GM18526 (cell line): ENCODE data around the gene ZDHHC14.

Experiments used
- POLR2A ChIP-seq: IDR thresholded peaks from 3 replicates; pipeline ENCODE4 v1.6.1; 2011; ENCODE audit not compliant: insufficient read length; ENCODE audit errors: extremely low read depth

Gene ZDHHC14

DNA sequence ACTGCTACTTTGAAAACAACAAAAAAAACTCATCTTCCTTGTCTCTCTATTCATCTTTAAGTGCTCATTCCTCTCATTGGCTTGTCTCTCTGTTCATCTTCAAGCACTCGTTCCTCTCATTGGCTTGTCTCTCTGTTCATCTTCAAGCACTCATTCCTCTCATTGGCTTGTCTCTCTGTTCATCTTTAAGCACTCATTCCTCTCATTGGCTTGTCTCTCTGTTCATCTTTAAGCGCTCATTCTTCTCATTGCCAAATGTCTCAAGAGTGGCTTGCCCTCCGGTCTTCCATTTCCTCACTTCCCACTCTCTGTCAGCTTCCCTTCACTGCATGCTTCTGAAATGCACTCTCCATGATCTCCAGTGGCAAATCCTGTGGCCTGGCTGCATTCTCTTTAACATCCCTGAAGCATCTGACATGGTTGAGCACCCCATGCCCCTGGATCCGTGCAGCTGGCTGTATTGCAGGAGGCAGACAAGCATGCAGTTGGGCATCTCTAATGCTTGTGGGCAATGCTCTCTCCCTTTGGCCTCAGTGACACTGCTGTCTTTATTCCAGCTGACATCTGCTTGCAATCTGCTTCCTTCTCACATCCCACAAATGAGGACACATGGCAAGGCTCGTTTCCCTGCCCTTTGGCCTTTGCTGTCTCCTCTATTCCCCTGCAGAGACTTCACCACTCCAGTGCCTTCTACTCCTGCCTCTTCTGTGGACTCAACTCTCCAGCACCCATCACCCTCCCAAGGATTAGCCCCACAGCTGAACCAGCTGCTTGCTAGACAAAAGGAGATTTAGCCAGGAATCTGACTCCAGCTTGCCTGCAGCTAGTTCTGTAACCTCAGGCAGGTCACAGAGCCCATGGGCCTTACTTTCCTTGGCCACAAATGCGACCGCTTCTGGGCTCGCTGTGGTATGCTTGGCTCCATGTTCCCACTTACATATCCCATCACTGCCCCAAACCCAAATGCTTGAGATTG is 298.9 kb downstream of the ZDHHC14 start:
- TF ChIP-seq POLR2A = no peak

DNA sequence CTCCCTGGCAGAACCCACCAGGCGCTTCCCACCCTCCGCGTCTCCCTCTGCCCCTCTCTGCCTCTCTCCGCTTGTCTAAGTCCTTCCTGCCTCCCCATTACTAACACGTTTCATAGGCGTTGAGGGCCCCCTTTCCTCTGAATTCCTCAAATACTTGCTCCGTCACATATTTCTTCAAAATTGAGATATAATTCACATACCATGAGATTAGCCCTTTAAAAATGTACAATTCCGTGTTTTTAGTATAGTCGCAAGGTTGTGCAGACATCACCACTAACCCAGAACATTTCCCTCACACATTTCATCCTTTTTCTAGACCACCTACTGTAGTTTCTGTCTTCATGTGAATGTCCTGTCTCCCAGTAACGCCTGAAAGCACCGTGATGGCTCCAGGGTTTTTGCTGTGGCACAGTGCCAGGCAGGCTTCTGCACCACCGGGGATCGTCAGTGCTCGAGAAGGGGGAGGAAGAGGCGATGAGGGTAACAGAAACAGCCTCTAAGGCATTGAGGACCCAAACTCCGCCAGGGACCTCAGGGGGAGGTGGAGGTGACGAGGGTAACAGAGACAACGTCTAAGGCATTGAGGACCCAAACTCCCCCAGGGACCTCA is 300.2 kb downstream of the ZDHHC14 start:
- no peak for TF ChIP-seq POLR2A

DNA sequence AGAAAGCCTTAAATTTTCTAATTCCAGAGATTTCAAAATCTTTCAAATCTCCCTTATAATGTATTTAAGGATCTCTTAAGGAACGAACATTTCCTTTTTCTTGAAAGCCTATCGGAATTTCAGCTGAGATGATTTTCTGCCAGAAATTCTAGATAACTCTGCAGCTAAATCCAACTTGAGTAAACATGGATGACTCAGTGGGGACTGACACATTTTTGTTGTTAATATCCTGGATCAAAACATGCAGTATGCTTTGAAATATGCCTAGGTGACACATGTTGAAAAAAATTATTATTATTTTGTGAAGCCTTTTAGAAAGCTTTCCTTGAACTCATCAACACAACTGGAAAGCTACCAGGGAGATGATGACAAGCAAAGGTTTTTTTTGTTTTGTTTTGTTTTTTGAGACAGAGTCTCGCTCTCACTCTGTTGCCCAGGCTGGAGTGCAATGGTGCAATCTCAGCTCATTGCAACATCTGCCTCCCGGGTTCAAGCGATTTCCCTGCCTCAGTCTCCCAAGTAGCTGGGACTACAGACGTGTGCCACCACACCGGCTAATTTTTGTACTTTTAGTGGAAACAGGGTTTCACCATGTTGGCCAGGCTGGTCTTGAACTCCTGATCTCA is 302.0 kb downstream of the ZDHHC14 start:
- no peak for TF ChIP-seq POLR2A

DNA sequence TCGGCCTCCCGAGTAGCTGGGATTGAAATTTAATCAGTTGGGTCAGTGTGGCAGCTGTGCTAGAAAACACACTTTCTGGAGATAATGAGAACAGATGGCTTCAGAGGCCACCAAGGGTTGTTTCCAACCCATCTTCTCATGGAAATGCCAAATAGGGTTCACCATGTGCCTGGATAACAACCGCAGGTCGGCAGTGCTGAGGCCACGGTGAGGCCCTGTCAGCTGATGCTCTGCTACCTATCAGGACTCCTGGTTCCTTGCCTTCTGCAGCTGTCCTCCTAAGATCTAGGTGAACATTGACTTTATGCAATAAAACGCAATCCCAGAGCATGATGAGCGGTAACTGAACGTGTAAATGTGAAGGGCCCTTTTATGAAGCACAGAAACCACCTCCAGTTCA is 302.7 kb downstream of the ZDHHC14 start:
- no peak for TF ChIP-seq POLR2A

DNA sequence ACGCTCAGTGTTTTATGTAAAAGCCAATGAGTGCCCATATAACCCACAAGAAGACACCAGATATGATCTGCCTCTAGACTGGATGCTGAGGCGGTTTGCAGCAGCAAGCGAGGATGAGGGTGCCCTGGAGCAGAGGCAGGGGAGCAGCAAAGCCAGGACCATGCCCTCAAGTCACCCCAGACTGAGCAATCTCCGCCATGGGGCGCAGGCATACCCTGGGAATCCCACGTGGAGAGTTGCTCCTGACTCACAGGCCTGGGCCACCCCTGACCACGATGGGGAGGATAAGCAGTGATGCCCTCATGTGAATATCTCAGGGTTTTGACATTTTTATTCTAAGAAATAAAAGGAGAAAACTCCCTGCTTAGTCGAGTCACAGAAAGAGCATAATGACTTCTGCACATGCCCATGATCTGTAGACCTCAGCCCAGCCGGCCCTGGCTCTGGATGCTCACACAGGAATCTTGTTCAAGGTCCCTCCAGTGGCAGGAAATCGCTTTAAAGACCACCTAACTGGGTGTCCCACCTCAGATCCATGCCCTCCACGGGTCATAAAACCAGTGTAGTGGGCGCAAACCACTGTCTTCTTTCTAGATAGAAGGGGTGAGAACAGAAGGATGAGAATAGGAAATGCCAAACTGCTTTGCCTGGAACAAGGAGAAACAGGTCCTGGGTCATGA is 303.8 kb downstream of the ZDHHC14 start:
- TF ChIP-seq POLR2A = no peak

DNA sequence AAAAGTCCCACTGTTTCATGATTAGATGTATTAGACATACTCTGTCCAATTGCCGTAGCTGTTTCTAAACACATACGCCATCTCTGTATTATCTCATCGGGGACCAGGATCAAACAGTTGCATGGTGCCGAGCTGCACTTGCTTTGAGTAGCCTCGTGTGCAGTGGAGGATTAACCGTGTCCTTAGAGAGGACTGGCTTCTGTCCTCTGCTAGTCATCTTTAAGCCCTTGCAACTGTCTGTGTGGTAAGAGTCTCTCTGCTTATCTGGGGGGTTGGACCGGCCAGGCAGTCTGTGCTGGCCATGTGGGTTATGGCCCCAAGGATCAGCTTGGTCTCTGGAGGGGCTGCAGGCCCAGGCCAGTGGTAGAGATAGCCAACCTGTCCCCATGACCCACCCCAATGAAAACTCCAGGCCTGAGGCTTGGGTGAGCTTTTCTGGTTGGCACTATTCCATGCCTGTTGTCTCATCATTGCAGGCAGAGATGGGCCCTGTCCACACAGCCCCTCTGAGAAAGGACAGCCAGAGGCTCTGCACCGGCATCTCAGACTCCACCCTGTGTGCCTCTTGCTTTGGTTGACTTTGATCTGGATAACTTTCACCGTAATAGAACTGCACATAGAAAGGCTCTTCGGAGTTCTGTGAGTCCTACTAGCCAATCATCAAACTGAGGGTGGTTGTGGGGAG is 304.7 kb downstream of the ZDHHC14 start:
- no peak for TF ChIP-seq POLR2A

DNA sequence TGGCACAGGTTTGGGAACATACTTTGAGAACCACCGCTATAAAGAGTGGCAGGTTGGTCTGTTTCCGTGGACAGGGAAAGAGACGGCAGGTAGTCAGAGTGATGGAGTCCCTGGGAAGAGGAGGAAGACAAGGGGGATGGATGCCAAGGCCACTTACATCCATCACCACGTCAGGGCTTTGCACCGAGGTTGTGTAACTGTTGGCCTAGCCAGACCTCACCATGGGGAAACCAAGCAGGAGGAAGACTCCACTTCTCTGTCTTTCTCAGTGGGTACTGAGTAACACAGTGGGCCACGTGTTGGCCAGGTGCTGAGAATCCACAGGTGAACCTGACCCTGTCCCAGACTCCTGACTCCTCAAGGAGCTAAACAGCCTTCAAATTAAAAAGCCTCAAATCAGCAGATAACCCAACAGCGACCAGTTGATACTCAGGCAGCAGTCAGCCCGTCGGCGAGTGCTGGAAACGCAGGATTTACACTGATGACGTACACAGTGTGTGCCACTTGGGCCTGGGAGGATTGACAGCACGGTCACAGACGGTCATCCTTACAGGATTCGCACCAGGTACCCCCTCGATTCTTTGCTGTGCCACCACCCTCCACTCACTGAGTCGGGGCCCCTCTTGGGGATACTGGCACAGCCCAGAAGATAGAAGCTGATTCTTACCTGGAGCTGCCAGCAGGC is 307.4 kb downstream of the ZDHHC14 start:
- TF ChIP-seq POLR2A = no peak

DNA sequence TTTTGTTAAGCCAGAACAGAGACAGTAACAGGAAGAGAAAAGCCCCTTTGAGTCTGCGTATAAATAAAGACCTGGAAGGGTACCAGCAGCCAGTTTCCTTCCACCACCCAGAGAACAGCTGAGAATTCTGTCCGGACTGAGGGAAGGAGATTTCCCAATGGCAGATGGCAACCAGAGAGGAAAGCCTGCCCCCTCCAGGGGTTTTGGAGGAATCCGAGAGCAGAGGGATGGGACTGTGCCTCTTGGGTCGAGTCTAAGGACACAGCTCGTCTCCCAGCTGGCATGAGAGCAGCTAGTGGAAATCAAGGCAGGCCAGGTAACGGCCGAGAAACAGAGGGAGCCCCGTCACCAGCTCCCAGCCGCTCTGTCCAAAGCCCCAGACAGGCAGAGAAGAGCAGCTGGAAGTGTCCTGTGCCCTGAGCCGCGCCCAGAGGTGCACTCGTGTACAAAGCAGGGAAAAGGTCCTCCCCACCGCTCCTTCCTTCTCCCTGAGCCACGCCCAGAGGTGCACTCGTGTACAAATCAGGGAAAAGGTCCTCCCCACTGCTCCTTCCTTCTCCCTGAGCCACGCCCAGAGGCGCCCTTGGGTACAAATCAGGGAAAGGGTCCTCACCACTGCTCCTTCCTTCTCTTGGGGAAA is 308.1 kb downstream of the ZDHHC14 start:
- TF ChIP-seq POLR2A = no peak

DNA sequence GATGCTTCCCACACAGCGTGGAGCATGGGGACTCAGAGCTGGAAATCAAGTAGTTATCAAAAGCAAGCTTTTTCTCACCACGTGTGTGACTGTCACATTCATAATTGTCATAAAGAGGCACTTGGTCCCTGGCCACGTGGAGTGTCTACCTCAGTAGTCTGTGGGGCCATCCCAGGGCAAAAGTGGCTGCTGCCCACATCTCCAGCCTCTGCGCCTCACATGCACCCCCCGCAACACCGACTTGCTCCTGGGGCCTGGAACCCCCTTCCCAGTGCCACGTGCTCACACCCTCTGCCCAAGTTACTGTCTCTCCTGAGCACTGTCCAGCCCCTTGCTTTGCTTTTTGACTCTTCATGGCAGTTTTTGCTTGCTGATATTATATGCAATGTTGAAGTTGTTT is 308.9 kb downstream of the ZDHHC14 start:
- no peak for TF ChIP-seq POLR2A

DNA sequence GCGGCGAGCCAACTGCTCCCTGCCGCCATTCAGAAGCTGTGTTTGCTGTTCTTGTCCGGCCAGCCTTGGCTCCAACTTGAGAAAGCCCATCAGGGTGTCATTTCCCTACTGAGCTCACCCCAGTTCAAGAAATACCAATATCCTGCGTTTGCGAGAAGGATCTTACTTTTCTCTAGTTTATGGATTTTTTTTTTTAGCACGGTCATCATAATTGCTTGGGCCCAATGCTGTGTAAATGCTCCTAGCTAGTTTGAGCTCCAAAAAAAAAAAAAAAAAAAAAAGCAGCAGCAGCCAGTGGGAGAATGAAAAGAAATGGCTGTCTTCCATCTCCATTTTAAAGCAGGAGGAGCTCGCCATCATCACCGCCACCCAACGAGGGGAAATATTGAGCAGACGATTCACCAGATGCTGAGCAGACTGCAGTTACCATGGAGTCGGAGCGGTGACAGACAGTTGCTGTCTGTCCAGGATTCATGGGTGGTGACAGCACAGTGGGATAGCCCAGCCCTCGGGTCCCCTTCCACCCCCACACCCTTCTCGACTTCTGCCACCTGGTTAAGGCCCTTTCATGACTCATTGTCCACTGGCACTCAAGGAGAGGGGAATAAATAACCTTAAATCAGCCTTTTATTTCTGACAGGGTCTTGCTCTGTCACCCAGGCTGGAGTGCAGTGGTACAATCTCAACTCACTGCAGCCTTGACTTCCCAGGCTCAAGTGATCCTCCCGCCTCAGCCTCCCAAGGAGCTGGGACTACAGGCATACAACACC is 309.6 kb downstream of the ZDHHC14 start:
- TF ChIP-seq POLR2A = no peak

DNA sequence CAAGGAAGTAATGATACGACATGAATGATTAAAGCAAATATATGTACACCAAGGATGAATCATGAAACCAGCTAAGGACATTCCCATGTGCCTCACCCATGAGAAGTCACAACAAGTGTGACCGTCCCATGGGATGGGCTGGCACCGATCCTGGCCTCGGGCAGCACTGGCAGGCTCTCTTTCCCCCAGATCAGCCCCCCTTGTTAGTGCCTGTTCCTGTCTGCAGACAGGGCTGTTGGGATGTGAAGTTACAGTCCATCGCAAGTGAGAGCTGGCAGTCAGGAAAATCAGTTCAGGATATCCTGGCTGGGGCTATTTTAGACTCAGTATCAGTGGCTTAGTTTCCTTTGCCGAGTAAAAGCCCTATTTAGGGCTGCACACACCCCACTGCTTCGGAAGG is 312.9 kb downstream of the ZDHHC14 start:
- no peak for TF ChIP-seq POLR2A

DNA sequence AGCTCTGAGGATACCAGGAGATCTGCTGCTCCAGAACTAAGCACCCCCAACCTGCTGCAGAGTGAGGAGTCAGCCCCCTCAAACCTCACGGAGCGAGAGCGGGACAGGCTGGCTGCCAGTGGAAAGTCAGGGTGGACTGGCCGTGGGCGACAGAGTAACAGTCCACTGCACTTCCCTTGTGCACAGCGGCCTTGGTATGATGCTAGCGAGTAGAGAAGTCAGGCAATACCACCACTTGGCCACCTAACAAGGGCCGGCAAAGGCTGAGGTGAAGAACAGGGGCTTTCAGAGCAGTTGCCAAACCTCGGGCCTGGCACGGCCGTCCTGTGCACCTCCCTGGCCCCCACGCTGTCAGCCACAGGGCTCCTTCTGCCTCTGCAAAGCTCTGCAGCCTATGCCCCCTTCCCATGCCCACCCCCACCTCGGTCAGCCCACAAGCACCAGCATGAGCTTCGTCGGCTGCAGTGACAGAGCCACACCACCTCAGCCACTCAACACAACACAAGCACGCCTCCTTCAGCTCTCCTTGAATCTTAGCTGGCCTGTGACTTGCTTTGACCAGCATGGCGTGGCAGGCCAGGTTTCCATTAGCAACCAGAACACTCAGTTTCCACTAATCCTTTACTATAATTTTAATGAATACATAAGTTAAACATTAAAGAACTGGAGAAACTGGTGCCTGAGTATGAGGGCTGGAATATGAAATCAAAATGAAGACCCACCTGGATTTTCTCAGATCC is 314.5 kb downstream of the ZDHHC14 start:
- TF ChIP-seq POLR2A = no peak
